ENCODE results near the gene GP1BB.
"Not testable (repeated sequence)": the region's sequence is repeated elsewhere in the genome, so short reads cannot be mapped to it uniquely, and the experiment has no call there.

Gene GP1BB

DNA sequence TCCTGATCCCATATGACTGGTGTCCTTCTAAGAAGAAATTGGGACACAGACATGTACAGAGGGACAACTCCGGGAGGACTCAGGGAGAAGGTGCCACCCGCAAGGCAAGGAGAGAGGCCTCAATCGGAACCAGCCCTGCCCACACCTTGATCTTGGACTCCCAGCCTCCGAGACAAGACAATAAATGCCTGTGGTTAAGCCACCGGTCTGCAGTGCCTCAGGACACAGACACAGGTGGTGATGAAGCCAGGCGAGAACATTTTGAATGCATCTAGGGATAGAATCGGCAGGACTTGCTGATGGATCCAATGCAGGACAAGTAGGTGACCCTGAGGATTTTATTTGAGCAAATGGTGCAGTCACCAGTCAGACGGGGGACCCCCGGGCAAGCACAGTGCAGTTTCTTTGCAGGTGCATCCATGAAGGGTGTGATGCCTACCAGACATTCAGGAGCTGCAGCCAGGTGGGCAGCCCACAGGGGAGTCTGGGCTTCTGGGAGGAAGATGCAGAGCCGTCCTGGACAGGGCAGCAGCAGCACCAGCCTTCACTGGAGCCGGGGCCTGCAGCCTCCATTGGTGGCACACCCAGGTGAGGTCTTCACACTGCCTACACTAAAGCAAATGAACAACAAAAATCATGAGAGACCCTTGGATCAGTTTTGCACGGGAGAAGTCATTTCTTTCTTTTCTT lies 29.2 kb upstream of the GP1BB start:
- DNase-seq (ENCODE audit: low read depth): no peak

DNA sequence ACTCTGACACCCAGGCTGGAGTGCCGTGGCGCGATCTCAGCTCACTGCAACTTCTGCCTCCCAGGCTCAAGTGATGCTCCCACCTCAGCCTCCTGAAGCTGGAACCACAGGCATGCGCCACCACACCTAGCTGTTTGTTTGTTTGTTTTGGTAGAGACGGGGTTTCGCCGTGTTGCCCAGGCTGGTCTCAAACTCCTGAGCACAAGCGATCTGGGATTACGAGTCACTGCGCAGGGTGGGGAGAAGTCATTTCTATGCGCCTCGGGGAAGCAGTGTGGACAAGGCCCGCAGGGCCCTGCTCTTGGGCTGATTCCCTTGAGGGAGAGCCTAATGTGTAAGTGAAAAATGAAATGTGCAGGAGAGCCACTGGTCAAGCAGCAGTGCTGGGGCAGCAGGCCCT lies 28.6 kb upstream of the GP1BB start:
- DNase-seq (ENCODE audit: low read depth): no peak

DNA sequence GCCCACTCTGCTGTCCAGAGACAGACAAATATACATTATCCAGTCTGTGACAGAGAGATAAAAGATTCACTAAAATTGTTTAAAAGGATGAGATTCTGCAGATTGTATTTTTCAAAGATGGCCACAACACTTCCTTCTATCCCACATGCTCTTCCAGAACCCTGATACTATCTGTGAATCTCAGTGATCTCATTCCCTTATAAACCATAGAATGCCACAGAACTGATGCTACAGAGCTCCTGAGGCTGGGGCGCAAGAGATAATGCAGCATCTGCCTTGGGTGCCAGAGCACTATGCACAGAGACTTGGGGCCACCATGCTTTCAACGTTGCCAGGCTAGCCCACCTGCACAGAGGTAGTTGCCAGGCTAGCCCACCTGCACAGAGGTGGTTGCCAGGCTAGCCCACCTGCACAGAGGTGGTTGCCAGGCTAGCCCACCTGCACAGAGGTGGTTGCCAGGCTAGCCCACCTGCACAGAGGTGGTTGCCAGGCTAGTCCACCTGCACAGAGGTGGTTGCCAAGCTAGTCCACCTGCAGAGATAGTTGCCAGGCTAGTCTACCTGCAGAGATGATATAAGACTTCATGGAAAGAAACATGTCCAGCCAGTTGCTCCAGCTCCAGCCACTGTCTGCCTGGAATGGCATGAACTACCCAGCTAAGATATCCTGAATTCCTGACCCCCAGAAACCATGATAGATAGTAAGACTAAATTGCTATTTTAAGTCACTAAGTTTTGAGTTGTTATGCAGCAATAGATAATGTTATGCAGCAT lies 26.6 kb upstream of the GP1BB start:
- DNase-seq (ENCODE audit: low read depth): no peak

DNA sequence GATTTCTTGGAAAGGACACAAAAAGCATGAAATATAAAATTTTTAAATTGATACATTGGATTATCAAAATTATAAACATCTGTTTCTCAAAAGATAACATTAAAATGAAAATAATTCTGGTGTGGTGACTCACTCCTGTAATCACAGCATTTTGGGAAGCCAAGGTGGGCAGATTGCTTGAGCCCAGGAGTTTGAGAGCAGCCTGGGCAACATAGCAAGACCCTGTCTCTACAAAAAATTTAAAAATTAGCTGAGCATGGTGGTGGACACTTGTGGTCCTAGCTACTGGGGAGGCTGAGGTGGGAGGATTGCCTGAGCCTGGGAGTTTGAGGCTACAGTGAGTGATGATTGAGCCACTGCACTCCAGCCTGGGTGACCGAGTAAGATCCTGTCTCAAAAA lies 25.5 kb upstream of the GP1BB start:
- DNase-seq (ENCODE audit: low read depth): not testable (repeated sequence)

DNA sequence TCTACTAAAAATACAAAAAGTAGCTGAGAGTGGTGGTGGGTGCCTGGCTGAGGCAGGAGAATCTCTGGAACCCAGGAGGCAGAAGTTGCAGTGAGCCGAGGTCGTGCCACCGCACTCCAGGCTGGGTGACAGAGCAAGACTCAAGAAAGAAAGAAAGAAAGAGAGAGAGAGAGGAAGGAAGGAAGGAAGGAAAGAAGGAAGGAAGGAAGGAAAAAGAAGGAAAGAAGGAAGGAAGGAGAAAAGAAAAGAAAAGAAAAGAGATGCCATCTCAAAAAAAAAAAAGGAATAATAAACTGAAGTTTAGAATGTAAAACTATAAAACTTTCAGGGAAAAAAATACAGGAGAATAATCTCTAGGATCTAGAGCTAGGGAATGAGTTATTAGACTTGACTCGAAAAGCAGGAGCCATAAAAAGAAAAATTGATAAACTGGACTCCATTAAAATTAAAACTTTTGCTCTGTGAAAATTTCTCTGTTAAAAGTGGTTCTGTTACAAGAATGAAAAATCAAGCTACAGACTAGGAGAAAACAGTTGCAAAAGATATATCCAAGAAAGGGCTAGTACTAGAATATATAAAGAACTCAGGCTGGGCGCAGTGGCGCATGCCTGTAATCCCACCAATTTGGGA lies 22.4 kb upstream of the GP1BB start:
- no peak for DNase-seq (ENCODE audit: low read depth)

DNA sequence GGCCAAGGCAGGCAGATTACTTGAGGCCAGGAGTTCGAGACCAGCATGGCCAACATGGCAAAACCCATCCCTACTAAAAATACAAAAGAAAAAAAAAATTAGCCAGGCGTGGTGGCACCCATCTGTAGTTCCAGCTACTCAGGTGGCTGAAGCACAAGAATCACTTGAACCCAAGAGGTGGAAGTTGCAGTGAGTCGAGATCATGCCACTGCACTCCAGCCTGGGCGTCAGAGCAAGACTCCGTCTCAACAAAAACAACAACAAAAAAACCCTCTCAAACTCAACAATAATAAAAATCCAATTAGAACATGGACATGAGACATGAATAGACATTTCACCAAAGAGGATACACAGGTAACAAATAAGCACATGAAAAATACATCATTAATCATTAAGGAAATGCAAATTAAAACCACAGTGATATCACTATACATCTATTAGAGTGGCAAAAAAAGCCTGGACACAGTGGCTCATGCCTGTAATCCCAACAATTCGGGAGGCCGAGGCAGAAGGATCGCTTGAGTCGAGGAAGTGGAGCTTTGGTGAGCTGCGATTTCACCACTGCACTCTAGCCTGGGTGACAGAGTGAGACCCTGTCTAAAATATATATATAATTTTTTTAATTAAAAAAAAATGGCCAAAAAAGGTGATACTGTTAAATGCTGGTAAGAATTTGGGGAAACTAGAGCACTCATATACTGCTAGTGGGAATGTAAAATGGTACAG lies 21.8 kb upstream of the GP1BB start:
- no peak for DNase-seq (ENCODE audit: low read depth)

DNA sequence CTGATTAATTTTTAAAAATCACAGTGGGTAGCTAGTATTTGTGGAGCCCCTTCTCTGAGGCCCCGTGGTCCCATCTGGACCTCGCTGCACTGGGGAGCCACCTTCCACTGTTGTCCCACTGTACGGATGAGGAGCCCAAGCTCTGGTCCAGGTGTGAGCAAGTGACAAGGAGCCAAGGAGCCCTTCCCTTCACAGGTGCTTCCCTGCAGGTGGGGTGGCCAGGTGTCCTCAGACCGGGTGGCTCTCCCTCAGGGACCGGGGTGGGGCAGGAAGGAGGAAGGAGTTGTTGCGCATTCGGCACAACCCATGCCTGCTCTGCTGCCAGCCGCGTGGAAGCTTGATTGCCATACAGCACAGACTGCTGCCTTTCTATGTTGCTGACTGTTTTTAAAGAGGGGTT lies 19.5 kb upstream of the GP1BB start:
- no peak for DNase-seq (ENCODE audit: low read depth)

DNA sequence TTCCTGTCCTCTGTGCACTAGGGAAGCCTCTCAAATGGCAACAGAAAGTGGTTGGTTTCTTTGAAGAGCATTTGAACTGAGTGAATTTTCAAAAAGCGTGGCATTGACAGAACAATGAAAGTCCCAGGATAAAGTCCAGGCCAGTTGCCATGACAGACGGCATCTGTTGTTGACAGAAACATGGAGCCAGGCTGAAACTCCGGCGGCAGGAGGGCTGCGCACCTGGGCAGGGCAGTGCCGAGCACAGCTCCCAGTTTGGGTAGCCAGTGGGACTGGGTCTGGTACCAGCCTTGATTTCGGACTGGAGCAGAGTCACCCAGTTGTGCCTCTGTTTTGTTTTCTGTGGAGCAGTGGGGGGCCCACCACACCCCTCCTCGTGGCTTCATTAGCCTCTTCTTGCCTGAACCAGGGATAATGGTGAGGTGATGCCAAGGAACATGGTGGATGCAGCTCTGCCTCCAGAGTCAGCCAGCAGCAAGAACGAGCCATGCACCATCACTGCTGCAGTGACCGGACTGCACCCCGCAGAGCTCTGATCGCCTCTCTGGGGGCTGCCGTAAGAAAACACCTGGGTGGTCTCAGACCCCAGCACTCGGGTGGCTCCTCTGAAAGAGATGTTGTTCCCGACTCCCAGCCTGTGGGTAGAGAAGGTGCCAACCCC lies 18.9 kb upstream of the GP1BB start:
- DNase-seq (ENCODE audit: low read depth): no peak

DNA sequence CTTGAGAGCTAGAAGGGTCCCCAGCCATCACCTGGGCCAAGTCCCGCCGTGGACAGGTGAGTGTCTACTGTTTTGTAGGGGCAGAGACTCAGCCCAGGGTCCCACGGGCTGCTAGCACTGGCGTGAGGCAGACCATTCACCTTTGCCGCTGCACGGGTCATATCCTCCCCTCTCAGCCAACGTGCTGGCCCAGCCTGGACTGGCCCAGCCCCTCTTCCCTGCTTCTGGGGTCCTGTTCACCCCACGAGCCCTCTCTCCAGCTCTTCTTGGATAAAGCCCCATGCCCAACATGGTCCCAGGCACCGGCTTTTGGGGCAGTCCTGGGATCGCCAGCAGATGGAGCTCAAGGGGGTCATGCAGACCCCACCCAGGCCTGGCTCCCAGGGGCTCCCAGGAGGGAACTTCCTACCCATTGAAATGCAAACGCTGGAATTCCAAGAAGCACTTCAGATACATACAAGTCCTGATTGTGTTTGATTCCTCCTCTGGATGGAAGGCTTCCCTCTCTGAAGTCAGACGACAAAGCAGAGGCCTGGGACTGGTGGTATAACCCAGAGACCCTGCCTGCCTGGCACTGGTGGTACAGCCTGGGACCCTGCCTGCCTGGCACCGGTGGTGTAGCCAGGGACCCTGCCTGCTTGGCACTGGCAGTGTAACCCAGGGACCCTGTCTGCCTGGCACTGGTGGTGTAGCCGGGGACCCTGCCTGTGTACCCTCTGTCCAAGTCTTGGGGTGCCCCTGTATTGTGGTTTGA lies 18.0 kb upstream of the GP1BB start:
- no peak for DNase-seq (ENCODE audit: low read depth)

DNA sequence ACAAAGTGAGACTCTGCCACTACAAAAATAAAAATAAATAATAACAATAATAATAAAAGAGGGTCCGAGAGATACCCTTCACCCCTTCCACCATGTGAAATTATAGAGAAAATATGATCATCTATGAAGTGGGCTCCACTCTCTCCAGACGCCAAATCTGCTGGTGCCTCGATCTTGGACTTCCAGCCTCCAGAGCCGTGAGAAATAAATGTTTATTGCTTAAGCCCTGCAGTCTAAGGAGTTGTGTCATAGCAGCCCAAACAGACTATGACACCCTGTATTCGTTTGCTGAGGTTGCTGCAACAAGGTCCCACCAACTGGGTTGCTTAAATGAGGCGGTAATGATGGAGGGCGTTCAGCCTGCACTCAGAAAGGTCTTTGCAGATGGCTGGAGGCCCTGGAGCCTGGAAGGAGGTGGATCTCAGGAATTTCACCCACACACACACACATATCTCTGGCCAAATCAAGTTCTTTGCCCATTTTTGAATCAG lies 16.6 kb upstream of the GP1BB start:
- no peak for DNase-seq (ENCODE audit: low read depth)

DNA sequence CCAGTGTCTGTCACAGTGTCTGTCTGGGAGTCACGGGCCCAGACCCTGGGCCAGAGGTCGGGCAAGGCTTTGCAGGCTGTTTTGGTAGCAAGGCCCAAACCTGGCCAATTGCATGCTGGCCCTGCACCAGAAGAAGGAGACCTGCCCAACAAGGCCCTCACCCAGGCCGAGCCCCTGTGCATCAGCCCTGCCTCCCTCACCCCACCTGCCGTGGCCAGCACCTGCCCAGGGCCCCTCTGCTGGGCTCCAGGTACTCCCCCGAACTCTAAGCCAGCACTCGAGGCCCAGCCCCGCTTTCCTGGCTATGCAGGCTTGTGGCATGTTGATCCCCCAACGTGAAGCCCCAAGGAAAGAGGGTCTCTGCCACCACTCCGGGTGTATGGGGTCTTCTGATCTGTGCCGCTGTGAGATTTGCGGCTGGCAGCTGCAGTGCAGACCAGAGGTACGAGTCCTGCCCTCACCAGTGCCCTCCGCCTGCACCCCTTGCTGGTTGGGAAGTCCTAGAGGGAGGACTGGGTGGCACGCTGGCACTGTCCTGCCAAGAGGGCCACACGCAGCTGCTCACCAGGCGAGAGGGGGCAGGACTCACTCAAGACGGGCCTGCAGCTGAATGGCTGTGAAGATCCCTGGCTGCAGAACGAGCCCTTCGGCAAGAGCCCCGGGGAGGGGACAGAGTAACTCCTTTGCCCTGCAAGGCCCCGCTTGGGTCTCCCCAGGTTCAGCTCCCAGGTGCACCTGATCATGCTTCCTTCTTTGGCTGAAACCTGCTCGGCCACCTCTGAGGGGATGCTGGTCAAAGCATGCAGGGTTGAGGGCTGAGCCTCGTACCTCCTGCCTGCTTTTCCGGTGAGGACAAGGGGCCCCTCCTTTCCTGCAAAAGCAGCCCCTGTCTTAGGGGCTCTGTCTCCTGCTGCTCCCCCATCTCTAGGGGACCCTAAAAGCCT lies 15.7 kb upstream of the GP1BB start:
- no peak for DNase-seq (ENCODE audit: low read depth)

DNA sequence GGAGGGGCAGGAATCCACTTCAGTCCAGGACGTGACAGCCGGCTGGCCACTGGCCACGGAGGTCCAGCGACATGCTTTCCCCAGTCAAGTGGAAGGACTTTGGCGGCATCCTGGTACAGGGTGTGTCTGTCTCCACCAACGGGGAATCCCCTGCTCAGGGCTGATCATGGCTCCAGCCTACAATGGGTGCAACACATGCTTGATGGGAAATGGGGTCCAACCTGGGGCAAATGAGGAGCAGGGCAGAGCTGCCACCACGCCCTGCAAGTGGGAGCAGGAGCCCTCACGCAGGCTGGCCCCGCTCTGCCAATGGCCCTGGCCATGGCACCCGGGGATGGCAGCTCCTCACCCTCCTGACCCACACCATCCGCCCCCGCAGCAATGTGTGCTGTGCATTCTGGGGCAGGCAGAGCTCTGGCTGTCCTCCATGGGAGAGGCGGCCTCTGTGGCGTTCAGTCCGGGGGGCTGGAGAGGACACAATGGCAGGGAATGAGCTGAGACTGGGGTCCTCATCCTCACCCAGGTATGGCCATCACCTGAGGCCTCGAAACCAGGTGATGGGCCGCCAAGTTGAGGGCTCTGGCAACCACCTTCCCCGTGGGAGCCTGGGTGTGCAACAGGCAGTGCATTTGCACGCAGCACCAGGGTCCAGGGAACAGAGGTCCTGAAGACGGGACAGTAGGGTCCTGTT lies 14.9 kb upstream of the GP1BB start:
- DNase-seq (ENCODE audit: low read depth): no peak

DNA sequence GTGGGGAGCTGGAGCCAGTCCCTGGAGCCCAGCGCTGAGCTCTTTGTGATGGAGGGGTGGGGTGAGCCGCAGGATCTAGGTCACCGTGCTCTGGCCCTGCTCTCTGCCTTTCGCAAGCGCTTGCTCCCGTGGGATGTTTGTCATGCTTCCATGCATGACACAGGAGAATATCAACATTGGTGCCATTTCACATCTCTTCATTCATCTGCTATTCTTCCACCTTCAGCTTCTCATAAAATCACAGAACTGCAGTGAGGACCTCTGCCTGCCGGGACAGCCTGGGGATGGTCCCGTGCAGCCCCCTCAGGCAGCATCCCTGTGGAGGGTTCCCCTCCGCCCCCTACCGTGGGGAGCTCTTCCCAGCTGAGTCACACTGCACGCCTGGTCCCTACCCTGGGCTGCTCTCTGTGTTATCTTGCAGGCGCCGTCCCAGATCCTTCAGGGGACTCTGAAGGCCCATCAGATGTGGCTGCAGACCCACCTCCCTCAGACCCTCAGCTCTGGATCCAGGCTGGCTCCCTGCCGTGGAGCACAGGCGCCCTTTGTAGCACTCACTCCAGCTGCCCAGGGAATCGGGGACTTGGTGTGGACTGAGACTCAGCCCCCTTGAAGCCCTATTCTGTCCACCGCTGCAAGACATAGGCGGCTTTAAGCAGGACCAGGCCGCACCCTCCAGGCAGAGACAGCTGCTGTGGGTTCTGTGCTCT lies 14.1 kb upstream of the GP1BB start:
- no peak for DNase-seq (ENCODE audit: low read depth)

DNA sequence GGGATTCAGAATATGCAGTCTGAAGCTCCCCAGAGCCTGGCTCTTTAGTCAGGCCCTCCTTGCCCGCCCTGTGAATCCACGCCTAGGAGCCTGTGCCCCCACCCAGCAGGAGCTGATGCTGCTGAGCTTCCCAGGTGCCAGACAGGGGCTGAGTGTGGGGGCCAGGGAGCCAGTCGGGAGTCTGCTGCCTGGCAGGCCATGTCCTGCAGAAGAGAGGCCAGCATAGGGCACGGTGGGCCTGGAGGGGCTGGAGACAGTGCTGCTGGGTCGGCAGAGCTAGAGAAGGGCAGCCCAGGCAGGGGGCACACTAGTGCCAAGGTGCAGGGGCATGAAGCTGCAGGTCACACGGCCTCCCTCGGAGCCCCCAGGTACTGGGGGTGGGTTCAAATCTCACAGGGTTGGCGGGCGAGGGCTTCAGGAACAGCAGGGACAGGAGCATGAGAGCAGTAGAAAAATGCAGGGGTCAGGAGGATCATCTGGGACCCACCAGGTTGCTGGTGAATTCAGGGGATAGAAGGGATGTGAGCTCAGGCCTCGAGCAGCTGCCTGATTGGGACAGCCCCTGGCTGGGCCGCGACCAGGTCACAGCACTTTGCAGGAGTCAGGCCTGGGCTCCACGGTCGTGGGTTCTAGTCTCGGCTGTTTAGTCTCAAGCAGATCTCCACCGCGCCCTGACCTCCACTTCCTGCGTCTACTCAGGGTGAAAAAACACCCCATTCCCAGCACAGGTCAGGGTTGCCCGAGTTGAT lies 13.1 kb upstream of the GP1BB start:
- no peak for DNase-seq (ENCODE audit: low read depth)

DNA sequence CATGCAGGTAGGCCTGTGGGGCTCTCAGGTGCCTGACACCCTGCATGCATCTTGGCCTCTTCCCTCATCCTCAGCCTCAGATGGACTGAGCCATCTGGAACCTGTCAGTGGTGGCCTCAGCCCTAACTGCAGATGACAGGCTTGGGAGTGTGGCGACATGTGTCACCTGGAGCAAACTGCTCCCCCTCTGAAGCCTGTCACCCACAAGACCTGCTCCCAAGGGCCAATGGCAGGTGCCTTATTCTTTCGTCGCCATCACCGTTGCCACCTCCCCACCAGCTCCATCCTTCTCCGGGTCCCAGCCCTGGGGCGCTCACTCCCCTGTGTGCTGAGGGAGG lies 12.6 kb upstream of the GP1BB start:
- no peak for DNase-seq (ENCODE audit: low read depth)

DNA sequence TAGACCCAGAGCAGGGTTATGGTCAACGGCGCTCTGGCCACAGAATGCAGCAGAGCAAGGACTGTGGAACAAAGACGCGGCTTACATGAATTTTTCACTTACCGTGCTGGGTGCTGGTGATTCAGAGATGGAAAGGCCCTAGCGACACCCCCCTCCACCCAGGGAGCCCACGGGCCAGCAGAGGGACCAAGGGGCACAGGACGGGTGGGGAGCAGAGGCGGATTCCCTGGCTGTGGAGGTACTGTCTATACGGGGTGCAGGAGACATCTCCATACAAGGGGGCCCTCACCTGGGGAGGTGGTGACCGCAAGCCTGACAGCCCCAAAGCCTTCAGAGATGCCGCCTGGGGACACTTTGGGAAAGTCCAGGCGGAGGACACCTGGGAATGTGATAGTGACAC lies 10.1 kb upstream of the GP1BB start:
- DNase-seq (ENCODE audit: low read depth): no peak

DNA sequence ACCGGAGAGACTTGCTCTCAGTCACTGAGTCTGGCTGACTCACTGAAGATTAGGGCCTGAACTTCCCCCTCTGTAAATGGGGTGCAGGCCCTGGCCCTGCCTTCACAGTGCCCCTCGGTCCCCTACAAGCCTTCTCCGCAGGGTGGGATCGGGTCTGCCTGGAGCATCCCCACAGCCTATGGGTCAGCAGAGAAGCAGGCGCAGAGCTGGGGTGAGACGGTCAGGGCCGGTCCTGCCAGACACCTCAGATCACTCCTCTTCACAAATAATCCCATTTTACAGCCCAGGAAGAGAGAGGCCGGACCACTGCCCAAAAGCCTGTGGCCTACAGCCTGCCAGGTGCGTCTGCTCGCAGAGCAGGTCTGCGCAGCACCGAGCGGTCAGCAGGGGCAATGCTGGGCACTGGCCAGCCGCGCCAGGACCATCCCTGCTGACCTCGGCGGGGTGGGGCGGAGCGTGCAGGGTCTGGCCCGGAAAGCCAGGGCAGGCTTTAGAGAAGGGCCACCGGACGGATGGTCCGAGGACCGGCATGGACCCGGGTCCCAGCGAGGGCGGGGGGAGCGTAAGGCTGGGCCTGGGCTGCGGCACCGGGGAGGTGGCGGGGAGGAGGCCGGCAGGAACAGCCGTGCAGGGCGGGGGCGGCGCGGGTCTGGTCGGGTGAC lies 9.6 kb upstream of the GP1BB start:
- DNase-seq (ENCODE audit: low read depth): no peak

Data from fibroblast of the conjunctiva (primary cell).